RWPE2 (cell line): ENCODE measurements around the gene PLA2G5.

Experiments
- ATAC-seq: fragments of 200-7000 bp; cut with Tn5 transposase; 3 replicates; pipeline ENCODE4 v1.9.1; 2021; ENCODE audit warnings: low read depth
- DNase-seq: peaks from one replicate; pipeline ENCODE4 v3.0.0-alpha.2; 2020; ENCODE audit warnings: low spot score
- H3K27ac ChIP-seq: fragments of 450-650 bp; 2 replicates; pipeline ENCODE4 v1.5.1; 2017; ENCODE audit warnings: mild to moderate bottlenecking; ENCODE audit not compliant: poor library complexity, severe bottlenecking
- H3K27me3 ChIP-seq: fragments of 250-450 bp; sonication (Bioruptor Pico); 2 replicates; pipeline ENCODE4 v1.5.1; 2021; ENCODE audit warnings: mild to moderate bottlenecking, moderate library complexity; ENCODE audit not compliant: insufficient read depth, poor library complexity, severe bottlenecking
- H3K36me3 ChIP-seq: fragments of 250-450 bp; sonication (Bioruptor Pico); 2 replicates; pipeline ENCODE4 v1.5.1; 2020; ENCODE audit warnings: low read depth, mild to moderate bottlenecking, moderate library complexity
- H3K4me1 ChIP-seq: fragments of 250-450 bp; sonication (Bioruptor Pico); 2 replicates; pipeline ENCODE4 v1.5.1; 2021; ENCODE audit warnings: mild to moderate bottlenecking, moderate library complexity; ENCODE audit not compliant: insufficient read depth, poor library complexity, severe bottlenecking
- H3K4me3 ChIP-seq: fragments of 250-450 bp; sonication (Bioruptor Pico); 2 replicates; pipeline ENCODE4 v1.5.1; 2021; ENCODE audit warnings: mild to moderate bottlenecking, moderate library complexity; ENCODE audit not compliant: severe bottlenecking
- H3K9me3 ChIP-seq: fragments of 250-450 bp; sonication (Bioruptor Pico); 2 replicates; pipeline ENCODE4 v1.5.1; 2021; ENCODE audit warnings: mild to moderate bottlenecking, moderate library complexity; ENCODE audit not compliant: severe bottlenecking
- TF ChIP-seq, protein P1 (sequence below): fragments of 450-650 bp; IDR thresholded peaks from one replicate; pipeline ENCODE4 v1.5.1; 2017; ENCODE audit warnings: mild to moderate bottlenecking, moderate library complexity; ENCODE audit not compliant: poor library complexity, severe bottlenecking

The PLA2G5 gene

DNA sequence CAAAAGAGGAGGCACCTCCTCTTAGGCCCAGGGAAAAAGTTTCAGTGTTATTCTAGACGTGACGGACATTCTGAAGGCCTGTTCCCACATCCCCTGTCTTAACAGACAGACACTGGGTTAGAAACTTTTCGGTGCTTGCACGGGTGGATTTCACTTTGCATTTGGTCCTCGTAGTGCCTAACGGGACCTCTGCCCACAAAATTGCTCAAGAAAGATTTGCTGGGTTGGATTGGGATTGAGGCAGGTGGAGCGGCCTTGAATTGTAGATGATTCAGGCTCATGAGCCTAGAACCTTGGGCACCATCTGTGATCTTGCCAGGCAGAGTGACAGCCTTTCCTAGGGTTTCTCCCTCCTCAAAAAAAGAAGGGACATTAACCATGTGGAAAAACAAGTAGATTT is 2.8 kb downstream of the PLA2G5 start:
- H3K27me3 ChIP-seq = no peaks in the 10 kb centered on the region
- DNase-seq (no peak), ATAC-seq (no peak)
- TF ChIP-seq, protein P1, sequence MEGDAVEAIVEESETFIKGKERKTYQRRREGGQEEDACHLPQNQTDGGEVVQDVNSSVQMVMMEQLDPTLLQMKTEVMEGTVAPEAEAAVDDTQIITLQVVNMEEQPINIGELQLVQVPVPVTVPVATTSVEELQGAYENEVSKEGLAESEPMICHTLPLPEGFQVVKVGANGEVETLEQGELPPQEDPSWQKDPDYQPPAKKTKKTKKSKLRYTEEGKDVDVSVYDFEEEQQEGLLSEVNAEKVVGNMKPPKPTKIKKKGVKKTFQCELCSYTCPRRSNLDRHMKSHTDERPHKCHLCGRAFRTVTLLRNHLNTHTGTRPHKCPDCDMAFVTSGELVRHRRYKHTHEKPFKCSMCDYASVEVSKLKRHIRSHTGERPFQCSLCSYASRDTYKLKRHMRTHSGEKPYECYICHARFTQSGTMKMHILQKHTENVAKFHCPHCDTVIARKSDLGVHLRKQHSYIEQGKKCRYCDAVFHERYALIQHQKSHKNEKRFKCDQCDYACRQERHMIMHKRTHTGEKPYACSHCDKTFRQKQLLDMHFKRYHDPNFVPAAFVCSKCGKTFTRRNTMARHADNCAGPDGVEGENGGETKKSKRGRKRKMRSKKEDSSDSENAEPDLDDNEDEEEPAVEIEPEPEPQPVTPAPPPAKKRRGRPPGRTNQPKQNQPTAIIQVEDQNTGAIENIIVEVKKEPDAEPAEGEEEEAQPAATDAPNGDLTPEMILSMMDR = no peak
- no peaks in the 10 kb centered on the region for H3K36me3 ChIP-seq
- H3K4me3 ChIP-seq = no peak overlapping the region
- no peaks in the 10 kb centered on the region for H3K4me1 ChIP-seq
- H3K27ac ChIP-seq = no peak overlapping the region
- H3K9me3 ChIP-seq = no peaks in the 10 kb centered on the region

DNA sequence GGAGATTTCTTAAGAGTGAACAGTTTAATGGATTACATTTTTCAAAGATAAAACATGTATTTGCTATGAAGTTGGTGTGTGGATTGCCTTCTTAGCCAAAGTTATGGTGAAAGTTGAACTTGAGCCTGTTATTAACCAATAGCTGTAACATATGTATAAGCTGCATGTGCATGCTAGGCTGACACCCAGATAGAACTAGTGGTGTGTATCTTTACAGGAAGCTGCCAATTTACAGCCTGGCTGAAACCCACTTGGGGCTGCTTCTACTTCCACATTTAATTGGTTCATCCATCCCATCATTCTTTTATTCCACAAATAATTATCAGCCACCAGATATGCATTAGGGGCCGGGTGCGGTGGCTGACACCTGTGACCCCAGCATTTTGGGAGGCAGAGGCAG is 3.3 kb downstream of the PLA2G5 start:
- ATAC-seq (no peak), DNase-seq (no peak)
- Histone ChIP-seq H3K27me3 (no peaks in the 10 kb centered on the region), H3K9me3 (no peaks in the 10 kb centered on the region), H3K36me3 (no peaks in the 10 kb centered on the region), H3K27ac (no peak overlapping the region), H3K4me1 (no peaks in the 10 kb centered on the region), H3K4me3 (no peak overlapping the region)
- TF ChIP-seq, protein P1 = no peak

DNA sequence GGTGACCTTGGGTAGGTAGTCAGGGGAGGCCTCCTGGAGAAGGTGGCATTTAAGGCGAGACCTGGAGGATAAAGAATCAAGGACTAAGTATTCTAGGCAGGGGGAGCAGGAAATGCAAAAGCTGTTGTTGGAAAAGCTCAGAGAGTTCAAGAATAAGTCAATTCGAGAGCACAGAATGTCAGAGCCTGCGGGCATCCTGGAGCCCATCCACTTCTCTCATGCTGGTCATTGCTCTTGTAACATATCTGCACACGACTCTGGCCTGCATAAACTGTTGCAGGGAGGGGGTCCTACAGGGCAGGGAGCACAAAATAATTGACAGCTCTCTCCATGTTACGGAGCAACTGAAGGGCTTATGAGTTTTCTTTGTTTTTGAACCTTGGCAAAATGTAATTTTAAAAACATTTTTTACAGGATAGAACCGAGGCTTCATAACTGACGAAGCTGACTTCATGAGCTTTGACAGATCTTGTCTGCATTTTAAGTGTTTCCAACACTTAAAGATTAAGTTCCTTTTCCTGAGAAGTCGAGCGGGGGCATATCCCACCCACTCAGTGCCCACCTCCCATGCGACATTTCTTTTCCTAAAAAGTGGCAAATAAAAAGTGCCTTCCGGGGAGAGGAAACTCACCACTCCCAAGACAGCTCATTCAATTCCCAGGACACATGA is 4.2 kb downstream of the PLA2G5 start:
- Histone ChIP-seq H3K36me3 (no peaks in the 10 kb centered on the region), H3K9me3 (no peaks in the 10 kb centered on the region), H3K27ac (no peak overlapping the region), H3K4me3 (no peak overlapping the region), H3K4me1 (no peaks in the 10 kb centered on the region), H3K27me3 (no peaks in the 10 kb centered on the region)
- no peak for ATAC-seq
- DNase-seq = no peak
- TF ChIP-seq, protein P1 = no peak

DNA sequence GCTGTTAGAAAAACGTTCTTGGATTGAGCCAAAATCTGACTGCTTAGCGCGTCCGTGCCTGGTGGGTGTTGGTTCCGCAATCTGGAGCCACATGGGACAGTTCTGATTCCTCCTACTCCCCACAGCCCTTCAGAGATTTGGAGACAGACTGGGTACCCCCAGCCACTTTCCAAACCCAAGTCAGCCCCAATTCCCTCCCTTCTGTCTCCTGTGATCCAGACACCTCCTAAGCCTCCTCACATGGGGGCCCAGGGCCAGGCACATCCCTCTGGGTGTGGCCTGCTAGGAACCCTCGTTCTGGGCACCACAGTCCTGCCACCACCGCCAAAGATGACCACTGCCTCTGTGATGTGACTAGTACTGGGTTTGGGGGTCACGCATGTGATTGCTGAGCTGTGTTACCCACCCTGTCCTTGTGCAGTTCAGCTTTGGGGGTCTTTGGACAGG is 4.8 kb downstream of the PLA2G5 start:
- no peak for ATAC-seq
- TF ChIP-seq, protein P1 = no peak
- Histone ChIP-seq H3K36me3 (no peaks in the 10 kb centered on the region), H3K27me3 (no peaks in the 10 kb centered on the region), H3K4me3 (no peak overlapping the region), H3K4me1 (no peaks in the 10 kb centered on the region), H3K27ac (no peak overlapping the region), H3K9me3 (no peaks in the 10 kb centered on the region)
- no peak for DNase-seq

DNA sequence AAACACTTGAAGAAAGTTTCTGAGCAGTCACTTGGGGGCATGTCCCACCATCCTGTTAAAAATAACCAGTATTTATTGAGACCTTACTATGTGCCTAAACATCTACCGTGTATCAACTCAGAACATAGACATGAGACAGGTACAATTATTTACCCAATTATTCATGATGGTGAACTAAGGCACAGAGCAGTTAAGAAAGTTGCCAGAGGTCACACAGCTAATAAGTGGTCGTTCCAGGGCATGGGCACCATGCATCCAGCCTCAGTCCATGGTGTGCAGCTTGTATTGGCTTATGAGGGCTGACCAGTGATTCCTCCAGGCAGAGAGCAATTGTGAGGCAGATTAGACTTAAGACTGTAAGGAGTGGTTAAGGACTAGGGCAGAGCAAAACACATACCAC is 5.4 kb downstream of the PLA2G5 start:
- TF ChIP-seq, protein P1 = no peak
- Histone ChIP-seq H3K9me3 (no peaks in the 10 kb centered on the region), H3K27me3 (no peaks in the 10 kb centered on the region), H3K4me3 (no peak overlapping the region), H3K27ac (no peak overlapping the region), H3K4me1 (no peaks in the 10 kb centered on the region), H3K36me3 (no peaks in the 10 kb centered on the region)
- ATAC-seq (no peak), DNase-seq (no peak)
